ENCODE measurements around the gene ASB2.

ASB2 gene

DNA sequence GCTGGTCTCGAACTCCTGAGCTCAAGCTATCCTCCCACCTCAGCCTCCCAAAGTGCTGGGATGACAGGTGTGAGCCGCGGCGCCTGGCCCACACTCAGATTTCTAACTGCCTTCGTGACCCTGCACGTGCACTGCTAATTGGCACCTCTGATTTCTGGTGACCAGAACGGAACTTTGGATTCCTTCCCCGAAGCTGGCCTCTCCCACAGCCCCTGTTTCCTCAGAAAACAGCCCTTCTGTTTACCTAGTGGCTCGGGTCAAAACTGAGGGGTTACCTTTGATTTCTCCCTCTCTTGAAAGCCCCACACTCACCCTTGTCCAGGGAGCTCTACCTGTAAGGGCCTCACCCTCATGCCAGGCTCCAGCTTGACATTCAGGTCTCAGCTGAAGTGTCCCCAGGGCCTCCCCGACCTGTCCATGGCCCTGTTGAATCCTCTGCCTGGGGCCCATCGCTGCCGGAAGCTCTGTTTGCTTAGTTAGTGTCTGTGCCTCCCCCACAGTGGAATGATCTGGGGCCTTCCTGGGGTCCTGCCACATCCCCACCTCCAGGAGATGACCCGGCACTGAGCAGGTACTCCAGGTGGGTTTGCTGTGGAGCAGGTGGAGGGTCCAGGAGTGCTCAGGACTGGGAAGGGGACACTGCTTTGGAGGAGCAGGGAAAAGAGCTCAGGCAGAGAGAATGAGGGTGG, 73.6 kb downstream of the ASB2 start:
- DNase-seq (ENCODE audit: low read depth), result no peak

DNA sequence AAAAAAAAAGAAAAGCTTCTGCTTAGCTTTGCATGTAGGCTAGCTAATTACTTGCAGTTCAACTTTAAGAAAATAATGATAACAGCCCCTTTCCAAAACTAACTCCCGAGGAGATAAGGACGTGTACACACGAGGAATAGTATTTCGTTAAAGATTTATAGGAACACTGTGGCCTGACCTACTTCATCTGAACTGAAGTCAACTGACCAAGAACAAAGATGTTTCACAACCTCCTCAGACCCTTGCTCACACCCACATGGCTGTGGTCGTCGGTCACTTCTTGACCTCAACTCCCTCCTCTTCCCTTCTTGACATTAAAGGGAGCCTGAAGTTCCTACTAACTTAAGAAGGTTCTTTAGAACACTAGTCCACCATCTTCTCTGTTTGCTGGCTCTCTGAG, 74.6 kb downstream of the ASB2 start:
- DNase-seq (ENCODE audit: low read depth), result no peak

DNA sequence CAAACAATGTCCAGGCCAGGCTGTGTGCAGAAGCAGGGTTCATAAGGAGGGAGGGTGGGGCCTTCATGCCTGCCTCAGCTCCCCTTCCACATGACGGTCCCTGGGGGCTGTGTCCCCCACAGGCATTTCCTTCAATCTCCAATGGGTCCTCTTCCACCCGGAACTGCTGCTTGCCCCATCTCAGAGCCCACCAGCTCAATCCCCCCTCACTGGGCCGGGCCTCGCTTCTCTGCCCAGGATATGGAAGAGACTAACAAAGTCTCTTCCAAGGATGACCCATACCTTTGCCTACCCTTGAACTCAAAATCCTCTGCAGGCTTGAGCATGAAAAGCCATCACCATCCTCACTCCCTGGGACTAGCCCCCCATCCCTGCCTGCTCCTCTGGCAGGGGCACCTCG, 77.6 kb downstream of the ASB2 start:
- no peak for DNase-seq (ENCODE audit: low read depth)

DNA sequence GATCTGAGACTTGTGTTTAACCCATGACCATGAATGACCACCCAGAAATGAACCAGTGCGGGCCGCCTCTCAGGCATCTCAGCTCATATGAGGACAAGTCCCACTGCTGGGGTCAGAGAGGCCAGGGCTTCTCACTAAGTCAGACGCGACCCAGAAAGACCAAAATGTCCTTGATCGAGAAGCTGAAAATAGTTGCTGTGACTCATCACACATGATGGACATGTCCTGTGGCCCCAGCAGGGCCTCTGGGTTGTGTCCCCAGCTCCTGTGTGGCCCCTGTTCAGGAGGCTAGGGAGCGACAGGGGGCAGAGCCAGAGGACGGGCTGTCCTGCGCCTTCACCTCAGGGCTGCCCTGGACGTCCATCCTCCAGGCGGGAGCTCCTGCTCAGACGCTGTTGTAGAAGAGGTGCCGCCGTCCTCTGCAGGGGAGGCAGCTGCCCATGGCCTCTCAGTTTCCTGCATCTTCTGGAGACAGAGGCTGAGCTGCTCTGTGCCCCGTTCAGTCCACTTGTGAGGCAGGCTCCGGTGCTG, 78.2 kb downstream of the ASB2 start:
- DNase-seq (ENCODE audit: low read depth), result no peak

- DNase-seq (ENCODE audit: low read depth), result no peak
These were observed 78.9 kb downstream of the ASB2 start for GRCh38 chr14:93897476-93897845.

- DNase-seq (ENCODE audit: low read depth), result no peak
These were observed 81.3 kb downstream of the ASB2 start for GRCh38 chr14:93895023-93895604.

GRCh38 chr14:93893661-93894261, 82.6 kb downstream of the ASB2 start:
- no peak for DNase-seq (ENCODE audit: low read depth)

GRCh38 chr14:93892923-93893558, 83.3 kb downstream of the ASB2 start:
- no peak for DNase-seq (ENCODE audit: low read depth)

DNA sequence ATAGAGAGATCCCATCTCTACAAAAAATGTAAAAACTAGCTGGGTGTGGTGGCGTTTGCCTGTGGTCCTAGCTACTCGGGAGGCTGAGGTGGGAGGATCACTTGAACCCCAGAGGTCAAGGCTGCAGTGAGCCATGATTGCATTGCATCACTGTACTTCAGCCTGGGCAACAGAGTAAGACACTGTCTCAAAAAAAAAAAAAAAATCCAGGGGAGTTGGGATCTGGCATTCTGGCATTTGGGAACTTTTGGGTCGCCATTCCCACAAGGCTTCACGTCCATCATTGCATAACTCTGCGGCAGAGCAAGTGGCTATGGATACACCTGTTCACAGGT, 83.9 kb downstream of the ASB2 start:
- no peak for DNase-seq (ENCODE audit: low read depth)

DNA sequence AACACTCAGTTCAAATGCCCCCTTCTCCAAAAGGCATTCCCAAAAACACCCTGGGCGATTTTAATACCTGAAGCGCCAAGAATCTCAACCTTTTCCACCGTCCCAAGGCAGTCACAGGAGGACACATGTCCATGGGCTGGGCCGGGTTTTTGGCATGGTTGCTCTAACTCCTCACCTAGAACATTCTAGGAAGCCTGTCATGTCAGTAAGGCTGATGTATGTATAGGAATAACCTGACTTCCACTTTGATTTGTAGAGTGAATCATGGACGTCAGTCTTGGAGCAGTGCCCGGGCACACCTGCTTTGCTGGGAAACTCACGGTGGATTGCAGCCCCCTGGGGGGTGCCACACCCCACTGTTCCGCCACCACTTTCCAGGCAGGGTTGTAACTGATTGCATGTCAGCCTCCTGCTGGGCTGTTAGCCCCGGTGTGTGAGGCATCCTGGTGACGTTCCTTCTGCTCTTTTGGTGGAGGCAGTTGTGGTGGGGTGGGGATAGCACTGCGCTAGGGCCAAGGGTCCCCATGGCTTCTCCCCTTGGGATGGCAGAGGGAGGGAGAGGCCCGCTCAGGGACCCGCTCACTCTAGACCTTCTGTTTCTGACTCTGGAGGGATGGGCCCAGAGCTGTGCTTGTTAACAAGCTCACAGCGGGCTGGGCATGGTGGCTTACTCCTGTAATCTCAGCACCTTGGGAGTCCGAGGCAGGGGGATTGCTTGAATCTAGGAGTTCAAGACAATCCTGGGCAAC, 84.4 kb downstream of the ASB2 start:
- no peak for DNase-seq (ENCODE audit: low read depth)

DNA sequence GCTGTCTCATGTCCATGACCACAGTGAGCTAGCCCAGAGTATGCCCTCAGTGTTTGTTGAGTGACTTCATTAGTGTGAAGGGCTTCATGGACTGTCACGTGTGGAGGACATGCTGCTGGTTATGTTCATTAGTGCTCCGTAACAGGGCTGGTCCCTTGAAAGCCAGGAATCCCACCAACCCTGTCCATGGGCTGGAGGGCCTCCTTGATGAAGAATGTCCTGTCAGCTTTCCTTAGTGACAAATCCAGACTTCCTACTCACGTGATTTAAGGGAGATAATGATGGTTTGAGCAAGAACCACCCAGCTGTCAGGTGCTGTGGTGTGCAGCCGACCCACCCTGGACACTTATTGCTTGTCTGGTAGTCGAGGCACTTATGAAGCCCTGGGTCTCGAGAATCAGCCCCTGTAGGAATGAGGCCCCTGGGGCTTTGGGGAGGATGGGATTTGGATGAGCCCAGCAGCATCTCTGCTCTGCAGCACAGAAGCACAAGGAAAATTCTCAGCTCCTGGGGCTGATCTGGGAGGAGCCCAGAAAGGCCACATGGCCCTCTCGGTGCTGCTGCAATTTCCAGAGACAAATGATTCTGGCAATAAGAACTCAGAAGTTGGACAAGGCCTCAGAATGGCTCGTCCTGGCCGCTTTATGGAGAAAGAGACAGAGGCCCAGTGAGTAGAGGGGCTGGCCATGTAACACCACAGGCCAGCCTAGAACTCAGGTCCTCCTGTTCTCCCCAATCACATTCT, 86.5 kb downstream of the ASB2 start:
- DNase-seq (ENCODE audit: low read depth), result no peak

- no peak for DNase-seq (ENCODE audit: low read depth)
These were observed 87.4 kb downstream of the ASB2 start for GRCh38 chr14:93888995-93889394.

DNA sequence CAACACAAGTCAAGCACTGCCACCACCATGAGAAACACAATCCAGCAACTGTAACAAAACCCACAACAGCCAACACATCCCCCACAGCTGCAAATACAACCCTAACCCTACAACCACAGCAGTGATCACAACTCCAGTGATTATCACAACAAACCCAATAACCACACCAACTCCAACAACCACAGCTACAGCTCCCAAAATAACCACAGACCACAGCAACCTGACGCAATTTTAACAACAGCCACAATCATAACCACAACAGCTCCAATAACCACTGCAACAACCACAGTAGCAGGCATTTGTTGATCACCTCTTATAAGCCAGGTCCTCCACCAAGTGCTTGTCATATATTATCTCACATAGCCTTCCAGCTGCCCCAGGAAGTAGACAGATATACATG, 91.4 kb downstream of the ASB2 start:
- DNase-seq (ENCODE audit: low read depth), result no peak

Measured in GM04503 (cell line).